ENCODE results near the gene MALSU1.

Gene MALSU1

DNA sequence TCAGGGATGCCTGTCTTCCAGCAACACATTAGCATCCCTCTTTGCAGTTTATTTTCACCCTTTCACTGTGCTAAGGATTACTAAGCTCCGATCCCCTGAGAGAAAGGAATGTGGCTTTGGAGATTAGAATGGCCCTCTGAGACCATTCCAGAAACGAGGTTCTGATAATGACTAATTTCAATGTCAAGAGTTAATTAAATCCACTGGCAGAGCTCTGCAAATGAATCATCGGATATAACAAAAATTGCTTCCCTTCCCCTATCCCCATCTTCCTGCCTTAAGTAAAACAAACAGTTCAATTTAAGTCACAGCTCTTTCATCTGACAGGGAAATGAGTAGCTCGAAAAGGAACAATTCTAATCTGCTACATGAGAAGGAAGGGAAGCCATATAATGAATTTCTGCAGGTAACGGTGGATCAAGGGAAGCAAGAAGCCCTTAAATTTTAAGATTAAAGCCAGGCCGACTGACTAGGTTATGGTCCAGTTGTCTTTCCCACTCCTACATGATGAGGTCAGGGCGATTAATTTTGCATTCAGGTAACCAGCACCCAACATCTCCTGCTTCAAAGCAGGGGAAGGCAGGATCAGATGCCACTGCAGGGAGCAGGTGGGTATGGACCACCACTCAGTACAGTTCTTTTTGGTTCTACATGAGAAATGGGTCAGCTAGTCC is 50.5 kb downstream of the MALSU1 start:
- H2AFZ ChIP-seq (ENCODE audit: low read depth), result no peak overlapping the region
- H3K79me2 ChIP-seq (ENCODE audit: insufficient read depth, low read depth), result peaks cover 8% of the 10 kb centered on the region; the same call in 1 of the 2 replicates
- peaks cover 10% of the 10 kb centered on the region; the same call in 1 of the 2 replicates for H3K36me3 ChIP-seq (ENCODE audit: insufficient read depth)
- H3K9ac ChIP-seq, result no peak overlapping the region
- no peak overlapping the region for H3K27ac ChIP-seq
- TF ChIP-seq, protein P1, sequence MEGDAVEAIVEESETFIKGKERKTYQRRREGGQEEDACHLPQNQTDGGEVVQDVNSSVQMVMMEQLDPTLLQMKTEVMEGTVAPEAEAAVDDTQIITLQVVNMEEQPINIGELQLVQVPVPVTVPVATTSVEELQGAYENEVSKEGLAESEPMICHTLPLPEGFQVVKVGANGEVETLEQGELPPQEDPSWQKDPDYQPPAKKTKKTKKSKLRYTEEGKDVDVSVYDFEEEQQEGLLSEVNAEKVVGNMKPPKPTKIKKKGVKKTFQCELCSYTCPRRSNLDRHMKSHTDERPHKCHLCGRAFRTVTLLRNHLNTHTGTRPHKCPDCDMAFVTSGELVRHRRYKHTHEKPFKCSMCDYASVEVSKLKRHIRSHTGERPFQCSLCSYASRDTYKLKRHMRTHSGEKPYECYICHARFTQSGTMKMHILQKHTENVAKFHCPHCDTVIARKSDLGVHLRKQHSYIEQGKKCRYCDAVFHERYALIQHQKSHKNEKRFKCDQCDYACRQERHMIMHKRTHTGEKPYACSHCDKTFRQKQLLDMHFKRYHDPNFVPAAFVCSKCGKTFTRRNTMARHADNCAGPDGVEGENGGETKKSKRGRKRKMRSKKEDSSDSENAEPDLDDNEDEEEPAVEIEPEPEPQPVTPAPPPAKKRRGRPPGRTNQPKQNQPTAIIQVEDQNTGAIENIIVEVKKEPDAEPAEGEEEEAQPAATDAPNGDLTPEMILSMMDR (conservative IDR thresholded peaks at IDR 0.05; ENCODE audit: low read depth, low read length), result no peak
- peaks cover 6% of the 10 kb centered on the region for H3K4me1 ChIP-seq (ENCODE audit: low read depth, poor library complexity, severe bottlenecking)
- H4K20me1 ChIP-seq (ENCODE audit: insufficient read depth), result no peaks in the 10 kb centered on the region
- H3K27me3 ChIP-seq (ENCODE audit: insufficient read depth, low read depth), result no peaks in the 10 kb centered on the region
- no peak overlapping the region for H3K4me2 ChIP-seq
- no peak overlapping the region for H3K4me3 ChIP-seq (IDR thresholded peaks at IDR 0.05; ENCODE audit: insufficient read depth, low read depth, low read length)

DNA sequence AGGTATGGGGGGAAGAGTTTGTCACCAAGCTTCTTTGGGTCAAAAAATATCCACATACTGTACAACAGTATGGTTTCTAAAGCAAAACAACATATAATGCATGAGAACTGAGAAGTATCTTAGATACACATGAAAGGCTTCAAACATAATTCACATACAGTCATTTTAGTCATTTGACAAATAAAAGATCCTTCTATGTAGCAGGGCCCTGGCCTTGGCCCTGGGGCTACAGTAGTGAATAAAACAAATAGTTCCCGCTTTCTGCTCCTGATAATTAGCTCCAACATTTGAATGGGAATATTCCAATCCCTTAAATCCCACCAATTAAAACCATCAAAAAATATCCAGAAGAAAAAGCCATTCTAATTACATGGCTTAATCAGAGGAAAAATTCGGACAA is 51.3 kb downstream of the MALSU1 start:
- Histone ChIP-seq H3K9ac (no peak overlapping the region), H4K20me1 (ENCODE audit: insufficient read depth) (no peaks in the 10 kb centered on the region)
- TF ChIP-seq, protein P1 (conservative IDR thresholded peaks at IDR 0.05; ENCODE audit: low read depth, low read length), result no peak

DNA sequence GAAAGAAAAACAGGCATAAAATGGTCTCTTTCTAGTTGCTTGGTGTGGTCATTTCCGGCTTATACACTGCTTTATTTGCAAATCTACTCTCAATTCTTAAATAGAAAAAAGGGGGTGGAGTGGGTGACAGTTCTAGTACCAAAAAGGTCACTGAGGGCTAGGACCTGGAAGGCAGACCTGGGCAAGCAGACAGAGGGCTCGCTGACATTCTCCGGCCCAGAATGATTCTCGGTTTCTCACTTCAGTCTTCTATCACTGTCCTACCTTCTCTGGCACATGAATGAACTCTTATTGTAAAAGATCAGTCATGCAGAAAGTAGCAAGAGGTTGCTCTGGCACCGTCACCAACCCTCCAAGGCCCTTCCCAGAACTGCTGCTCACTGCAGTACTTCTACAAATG is 54.0 kb downstream of the MALSU1 start:
- no peak overlapping the region for H3K27ac ChIP-seq
- no peaks in the 10 kb centered on the region for H3K27me3 ChIP-seq (ENCODE audit: insufficient read depth, low read depth)
- H3K79me2 ChIP-seq (ENCODE audit: insufficient read depth, low read depth), result peaks cover 21% of the 10 kb centered on the region; the same call in 1 of the 2 replicates
- TF ChIP-seq, protein P1 (conservative IDR thresholded peaks at IDR 0.05; ENCODE audit: low read depth, low read length), result no peak
- no peak overlapping the region for H3K9ac ChIP-seq
- peaks cover 2% of the 10 kb centered on the region; the same call in 1 of the 2 replicates for H4K20me1 ChIP-seq (ENCODE audit: insufficient read depth)
- no peaks in the 10 kb centered on the region; the same call in 1 of the 2 replicates for H3K36me3 ChIP-seq (ENCODE audit: insufficient read depth)
- H3K4me2 ChIP-seq, result no peak overlapping the region
- no peak overlapping the region for H3K4me3 ChIP-seq (IDR thresholded peaks at IDR 0.05; ENCODE audit: insufficient read depth, low read depth, low read length)
- H2AFZ ChIP-seq (ENCODE audit: low read depth), result no peak overlapping the region
- peaks cover 6% of the 10 kb centered on the region for H3K4me1 ChIP-seq (ENCODE audit: low read depth, poor library complexity, severe bottlenecking)

More for the DNA sequence above, 51.3 kb downstream of the MALSU1 start:
- Histone ChIP-seq H2AFZ (ENCODE audit: low read depth) (no peak overlapping the region), H3K79me2 (ENCODE audit: insufficient read depth, low read depth) (peaks cover 12% of the 10 kb centered on the region; the same call in 1 of the 2 replicates), H3K4me1 (ENCODE audit: low read depth, poor library complexity, severe bottlenecking) (peaks cover 6% of the 10 kb centered on the region), H3K27me3 (ENCODE audit: insufficient read depth, low read depth) (no peaks in the 10 kb centered on the region), H3K4me3 (IDR thresholded peaks at IDR 0.05; ENCODE audit: insufficient read depth, low read depth, low read length) (no peak overlapping the region), H3K27ac (no peak overlapping the region), H3K36me3 (ENCODE audit: insufficient read depth) (peaks cover 10% of the 10 kb centered on the region; the same call in 1 of the 2 replicates), H3K4me2 (no peak overlapping the region)

DNA sequence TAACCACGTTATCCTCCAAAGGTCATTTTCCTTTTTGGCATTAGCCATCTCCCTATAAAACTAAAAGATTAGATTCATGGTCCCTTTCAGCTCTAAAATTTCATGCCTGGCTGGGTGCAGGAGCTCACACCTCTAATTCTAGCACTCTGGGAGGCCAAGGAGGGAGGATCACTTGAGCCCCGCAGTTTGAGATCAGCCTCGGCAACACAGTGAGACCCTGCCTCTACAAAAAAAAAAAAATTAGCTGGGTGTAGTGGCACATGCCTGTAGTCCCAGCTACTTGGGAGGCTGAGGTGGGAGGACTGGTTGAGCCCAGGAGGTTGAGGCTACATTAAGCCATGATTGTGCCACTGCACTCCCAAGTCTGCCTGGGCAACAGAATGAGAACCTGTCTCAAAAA is 57.0 kb downstream of the MALSU1 start:
- no peaks in the 10 kb centered on the region for H3K27me3 ChIP-seq (ENCODE audit: insufficient read depth, low read depth)
- no peak overlapping the region for H3K4me3 ChIP-seq (IDR thresholded peaks at IDR 0.05; ENCODE audit: insufficient read depth, low read depth, low read length)
- no peak overlapping the region for H3K9ac ChIP-seq
- no peaks in the 10 kb centered on the region; the same call in 1 of the 2 replicates for H3K36me3 ChIP-seq (ENCODE audit: insufficient read depth)
- TF ChIP-seq, protein P1 (conservative IDR thresholded peaks at IDR 0.05; ENCODE audit: low read depth, low read length), result no peak
- H3K4me1 ChIP-seq (ENCODE audit: low read depth, poor library complexity, severe bottlenecking), result peaks cover 36% of the 10 kb centered on the region
- no peak overlapping the region for H2AFZ ChIP-seq (ENCODE audit: low read depth)
- H3K27ac ChIP-seq, result no peak overlapping the region
- H3K4me2 ChIP-seq, result no peak overlapping the region
- H4K20me1 ChIP-seq (ENCODE audit: insufficient read depth), result peaks cover 8% of the 10 kb centered on the region; the same call in 1 of the 2 replicates
- peaks cover 41% of the 10 kb centered on the region; the same call in 1 of the 2 replicates for H3K79me2 ChIP-seq (ENCODE audit: insufficient read depth, low read depth)
